HG03095 (cell line): ENCODE data around the gene BTN1A1.
"Not testable (repeated sequence)": the region's sequence is repeated elsewhere in the genome, so short reads cannot be mapped to it uniquely, and the experiment has no call there.

Experiments
- ATAC-seq: cut with Tn5 transposase; IDR thresholded peaks from one replicate; pipeline ENCODE4 v1.9.1; 2021; ENCODE audit warnings: moderate library complexity; ENCODE audit not compliant: unreplicated experiment

The BTN1A1 gene

DNA sequence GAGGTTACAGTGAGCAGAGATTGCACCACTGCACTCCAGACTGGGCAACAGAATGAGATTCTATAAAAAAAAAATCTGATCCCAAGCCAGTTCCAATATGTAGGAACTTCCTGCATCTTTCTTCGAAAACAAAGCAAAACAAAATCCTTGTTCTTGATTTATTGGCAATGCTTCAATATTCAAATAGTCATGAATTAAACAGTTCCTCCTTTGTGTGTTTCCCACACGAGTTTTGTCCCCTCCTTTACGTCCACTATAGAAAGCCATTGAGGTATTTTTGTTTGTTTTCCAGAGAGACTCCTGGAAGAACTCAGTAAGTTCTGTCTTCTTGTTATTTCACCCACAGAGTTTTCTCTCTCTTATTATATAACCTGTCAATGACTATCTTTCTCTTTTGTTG lies 7.6 kb downstream of the BTN1A1 start:
- ATAC-seq, result no peak

DNA sequence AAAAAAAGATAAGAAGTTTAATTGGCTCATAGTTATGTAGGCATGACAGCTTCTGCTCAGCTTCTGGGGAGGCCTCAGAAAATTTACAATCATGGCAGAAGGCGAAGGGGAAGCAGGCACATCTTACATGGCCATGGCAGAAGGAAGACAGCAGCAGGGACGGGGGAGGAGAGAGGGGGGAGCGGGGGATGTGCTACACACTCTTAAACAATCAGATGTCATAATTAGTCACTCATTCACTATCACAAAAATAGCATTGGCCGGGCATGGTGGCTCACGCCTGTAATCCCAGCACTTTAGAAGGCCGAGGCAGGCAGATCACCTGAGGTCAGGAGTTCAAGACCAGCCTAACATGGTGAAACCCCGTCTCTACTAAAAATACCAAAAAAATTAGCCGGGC lies 10.9 kb downstream of the BTN1A1 start:
- ATAC-seq, result not testable (repeated sequence)

DNA sequence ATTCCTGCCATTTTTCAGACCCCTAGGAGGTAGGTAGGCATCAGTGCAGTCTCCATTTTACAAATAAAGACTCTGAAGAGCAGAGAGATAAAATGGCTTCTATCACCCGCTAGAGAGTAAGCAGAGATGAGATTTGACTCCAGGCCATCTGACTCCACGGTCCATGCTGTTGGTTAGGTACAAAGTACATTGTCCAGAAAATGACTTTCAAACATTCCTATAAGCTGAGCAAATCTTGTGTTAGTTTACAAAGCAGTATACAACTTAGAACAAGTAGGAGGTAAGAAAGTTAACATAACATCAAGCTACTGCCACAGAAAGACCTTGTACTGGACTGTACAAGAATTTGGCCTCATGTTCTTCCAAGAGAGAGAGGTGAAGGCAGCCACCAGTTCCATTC lies 14.9 kb downstream of the BTN1A1 start:
- no peak for ATAC-seq

DNA sequence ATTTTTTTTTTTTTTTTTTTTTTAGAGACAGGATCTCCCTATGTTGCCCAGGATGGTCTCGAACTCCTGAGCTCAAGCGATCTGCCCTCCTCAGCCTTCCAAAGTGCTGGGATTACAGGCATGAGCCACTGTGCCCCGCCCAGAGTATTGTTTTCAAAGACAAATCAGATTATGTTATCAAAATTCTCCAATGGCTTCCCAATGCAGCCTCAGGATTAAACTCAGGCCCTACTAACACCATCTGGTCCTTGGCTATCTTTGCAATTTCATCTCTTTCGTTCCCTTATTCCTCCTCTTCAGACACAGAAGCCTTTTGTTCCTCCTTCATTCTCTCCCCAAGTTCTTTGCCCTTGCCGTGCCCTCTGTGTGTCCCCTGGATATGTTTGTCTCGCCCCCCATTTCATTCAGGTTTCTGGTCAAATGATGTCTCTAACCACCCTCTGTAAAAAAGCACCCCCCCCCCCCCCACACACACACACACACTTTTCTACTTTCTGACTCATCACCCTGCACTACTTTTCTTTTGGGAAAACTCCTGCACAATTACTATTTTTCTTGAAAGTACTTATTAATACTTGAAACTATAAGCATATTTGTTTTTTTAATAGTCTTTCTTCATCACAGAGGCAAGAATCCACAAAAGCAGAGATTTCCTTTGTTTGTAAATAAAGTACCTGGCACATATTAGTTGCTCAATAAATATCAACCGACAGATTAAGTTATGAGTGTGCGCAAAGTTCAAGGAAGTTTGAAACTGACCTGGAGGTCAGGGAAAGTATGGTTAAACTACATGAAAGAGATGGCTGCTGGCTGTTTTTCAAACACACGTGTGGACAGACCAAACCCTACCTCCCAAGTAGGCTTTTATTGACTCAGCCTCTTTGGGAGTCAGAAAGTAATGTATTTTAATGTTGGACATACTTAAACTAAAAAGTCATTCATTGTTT lies 16.7 kb downstream of the BTN1A1 start:
- no peak for ATAC-seq

DNA sequence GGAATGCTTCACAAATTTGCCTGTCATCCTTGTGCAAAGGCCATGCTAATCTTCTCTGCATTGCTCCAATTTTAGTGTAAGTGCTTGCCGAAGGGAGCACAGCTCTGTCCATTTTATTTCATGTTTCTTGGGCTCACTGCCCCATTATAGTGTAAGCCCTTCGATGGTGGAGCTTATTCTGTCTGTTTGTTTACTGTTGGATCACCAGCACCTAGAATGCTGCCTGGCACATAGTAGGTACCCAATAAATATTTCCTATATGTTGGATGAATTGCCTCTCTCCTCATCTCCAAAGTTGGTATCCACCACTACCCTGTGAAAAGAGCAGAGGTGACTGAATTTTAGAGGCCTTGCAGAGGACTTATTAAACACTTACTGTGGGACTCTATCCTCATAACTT lies 19.3 kb downstream of the BTN1A1 start:
- ATAC-seq, result no peak

DNA sequence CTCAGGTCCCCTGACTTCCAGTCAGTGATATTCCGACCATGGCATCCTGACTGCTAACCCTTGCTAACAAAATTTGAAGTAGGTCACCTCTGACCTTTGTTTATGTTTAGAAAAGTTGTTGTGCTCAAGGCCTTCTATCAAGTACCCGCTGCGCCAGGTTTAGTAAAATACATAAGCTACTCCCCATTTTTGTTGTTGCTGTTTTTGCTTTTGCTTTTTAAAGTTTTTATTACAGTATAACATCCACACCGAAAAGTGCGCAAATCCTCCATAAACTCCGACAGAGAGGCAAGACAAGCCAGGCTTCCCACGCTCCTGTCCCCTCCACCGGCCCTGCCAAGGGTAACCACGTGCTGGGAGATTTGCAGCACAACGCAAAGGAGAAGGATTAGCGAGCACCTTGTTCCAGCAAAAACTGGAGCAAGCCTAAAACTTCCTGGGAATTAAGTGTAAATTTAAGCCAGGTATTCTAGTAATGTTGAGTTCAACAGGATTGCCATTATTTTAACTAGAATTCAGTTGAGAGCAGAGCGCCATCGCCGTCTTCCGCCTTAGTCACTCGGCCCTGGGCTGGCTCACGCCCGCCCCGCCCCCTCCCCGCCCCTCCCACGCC lies 20.2 kb downstream of the BTN1A1 start:
- ATAC-seq, result peak; percentile 28

DNA sequence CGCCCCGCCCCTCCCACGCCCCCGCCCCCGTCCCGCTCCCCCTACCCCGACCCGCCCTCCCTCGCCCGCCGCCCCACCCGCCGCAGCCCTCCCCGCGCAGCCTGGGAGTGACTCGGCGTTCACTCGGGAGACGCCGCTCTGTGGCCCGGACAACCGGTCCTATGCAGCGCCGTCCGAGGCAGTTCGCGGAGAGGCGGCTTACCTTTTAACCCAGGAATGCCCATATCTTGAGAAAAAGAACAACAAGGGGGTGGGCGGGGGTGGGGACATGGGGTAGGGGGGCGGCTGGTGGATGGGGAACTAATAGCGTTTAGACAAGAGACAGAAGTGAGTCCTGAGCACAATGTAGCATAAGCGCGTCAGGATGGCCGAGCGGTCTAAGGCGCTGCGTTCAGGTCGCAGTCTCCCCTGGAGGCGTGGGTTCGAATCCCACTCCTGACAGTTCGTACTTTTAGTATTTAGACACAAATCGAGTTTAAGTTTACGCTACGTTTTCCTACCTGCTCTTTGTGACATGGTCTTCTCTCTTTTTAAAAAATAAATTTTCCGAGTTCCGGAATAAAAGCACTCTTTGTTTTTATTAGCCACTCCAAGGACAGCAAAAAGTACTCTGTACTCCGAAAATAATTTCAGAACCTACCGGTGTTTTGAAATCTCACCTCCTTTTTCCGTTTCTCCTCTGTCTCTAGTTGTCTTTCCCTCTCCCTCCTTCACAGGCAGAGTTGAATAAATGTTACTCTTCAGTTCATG lies 20.9 kb downstream of the BTN1A1 start:
- ATAC-seq, result peak; percentile 40

DNA sequence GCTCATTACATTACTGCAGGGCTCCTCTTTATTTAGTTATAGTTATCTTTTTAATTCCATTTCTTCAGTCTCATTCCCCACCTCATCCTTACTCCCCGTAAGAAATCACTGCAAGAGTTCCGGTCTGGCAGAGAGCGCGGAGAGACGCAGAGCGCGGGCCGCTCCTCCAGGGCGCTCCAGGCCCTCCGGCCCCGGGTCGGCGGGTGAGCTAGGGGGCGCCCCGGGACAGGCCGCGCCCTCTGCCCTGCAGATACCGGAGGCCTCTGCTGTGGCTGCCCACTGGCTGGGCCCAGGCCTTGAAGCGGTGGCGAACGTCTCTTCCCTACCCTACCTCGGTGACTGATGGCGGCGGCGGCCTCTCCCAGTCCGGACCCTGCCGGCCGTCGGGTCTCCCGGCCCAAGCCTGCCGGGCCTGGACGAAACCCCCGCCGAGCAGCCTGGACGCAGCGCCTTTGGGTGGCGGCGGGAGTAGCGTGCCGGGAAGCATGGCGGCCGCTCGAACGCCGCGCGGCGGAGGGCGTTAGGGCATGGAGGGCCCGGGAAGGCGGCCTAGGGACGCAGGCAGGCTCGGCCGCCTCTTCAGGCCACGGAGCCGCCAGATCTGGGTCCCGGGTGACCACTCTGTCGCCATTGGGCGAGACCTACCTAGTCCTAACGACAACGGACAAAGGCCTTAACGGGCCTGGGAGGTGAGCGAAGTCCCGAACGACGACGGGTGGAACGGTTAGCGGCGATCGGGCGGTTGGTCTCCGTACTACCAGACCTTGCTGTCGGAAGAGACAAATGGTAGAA lies 21.7 kb downstream of the BTN1A1 start:
- peak; percentile 81 for ATAC-seq

DNA sequence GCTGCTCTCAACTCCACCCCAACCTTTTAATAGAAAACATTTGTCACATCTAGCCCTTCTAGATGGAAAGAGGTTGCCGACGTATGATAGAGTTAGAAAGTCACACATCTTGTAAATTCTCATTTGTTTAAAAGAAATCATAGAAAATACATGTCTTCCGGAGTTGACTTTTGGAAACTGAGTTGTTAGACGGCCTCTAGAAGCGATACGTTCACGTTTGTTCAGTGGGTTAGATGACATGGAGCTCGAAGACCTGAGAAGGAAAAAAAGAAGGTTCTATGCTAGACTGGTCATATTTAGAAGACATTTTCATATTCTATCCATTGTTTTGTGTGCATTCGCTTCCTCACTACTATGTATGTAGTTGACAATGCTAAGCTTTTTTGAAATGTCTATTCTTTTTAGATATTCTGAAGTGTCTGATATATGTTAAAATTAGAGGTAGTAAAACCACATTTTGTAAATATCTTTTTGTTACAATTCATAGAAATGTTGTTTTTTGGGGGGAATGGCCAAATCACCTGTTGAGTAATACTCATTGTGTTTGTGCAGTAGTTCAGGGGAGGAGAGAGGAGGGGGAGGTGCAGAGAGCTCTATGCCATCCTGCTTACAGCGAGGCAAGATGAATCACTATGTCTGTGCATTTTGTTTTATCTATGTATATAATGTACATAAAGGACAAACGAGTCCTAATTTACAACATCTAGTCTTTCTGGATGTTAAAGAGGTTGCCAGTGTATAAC lies 22.6 kb downstream of the BTN1A1 start:
- not testable (repeated sequence) for ATAC-seq

DNA sequence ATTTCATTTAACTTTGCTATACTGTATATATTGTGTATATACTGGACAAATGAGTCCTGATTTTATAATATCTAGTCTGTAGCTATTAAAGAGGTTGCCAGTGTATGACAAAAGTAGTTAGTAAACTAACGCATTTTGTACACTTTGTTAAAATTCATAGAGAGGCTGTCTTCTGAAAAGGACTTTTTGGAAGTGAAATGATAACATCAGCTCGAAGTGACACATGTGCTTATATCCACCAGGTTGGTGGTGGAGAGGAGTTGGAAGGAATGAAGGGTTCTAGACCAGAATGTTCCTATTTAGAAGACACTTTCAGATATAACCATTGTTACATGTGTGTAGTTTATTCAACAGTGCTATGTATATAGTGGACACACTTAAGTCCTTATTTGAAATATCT lies 24.2 kb downstream of the BTN1A1 start:
- not testable (repeated sequence) for ATAC-seq

DNA sequence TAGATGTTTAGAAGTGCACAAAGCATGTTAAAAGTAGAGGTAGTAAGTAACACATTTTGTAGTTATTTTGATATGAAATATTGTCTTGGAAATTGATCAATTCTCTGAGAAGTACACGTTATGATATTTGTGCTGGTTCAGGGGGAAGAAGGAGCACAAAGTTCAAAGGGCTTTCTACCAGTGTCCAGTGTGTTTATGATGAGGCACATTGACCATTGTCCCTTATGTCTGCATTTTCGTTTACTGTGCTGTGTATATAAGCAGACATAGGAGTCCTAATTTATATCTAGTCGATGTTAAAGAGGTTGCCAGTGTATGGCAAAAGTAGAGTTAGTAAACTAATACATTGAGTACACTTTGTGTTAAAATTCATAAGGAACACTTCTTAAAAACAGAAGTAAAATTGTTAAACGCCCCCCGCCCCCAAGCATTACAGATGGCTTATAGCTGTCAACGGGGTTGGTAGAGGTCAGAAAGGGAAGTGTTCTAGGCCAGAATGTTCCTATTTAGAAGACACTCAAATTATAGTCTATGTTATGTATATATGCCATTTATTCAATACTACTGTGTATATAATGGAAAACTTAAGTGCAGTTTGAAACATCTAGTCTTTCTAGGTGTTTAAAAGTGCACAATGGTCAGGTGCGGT lies 24.7 kb downstream of the BTN1A1 start:
- no peak for ATAC-seq

DNA sequence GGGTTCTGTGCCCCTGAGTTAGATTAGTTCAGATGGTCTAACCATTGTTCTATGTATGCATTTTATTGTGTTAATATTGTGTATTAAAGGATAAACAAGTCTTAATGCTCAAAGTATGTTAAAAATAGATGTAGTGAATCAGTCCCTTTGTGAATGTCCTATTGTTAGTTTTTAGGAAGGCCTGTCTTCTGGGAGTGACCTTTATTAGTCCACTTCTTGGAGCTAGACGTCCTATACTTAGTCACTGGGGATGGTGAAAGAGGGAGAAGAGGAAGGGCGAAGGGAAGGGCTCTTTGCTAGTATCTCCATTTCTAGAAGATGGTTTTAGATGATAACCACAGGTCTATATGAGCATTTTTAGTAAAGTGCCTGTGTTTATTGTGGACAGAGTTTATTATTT lies 25.7 kb downstream of the BTN1A1 start:
- ATAC-seq, result no peak

DNA sequence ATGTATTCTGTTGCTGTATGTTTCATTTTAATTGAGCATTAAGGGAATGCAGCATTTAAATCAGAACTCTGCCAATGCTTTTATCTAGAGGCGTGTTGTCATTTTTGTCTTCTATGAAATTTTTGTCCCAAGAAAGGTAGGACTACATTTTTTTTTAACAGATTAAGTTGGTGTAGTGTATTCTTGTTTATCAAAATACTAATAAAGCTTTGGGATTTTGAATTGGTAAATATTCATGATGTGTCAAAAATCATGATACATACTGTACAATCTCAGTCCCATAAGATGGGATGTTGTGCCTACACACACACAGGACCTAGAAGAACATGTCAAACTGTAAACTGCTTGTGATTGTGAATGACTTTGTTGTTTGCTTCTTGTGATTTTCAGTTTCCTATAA lies 26.8 kb downstream of the BTN1A1 start:
- no peak for ATAC-seq

DNA sequence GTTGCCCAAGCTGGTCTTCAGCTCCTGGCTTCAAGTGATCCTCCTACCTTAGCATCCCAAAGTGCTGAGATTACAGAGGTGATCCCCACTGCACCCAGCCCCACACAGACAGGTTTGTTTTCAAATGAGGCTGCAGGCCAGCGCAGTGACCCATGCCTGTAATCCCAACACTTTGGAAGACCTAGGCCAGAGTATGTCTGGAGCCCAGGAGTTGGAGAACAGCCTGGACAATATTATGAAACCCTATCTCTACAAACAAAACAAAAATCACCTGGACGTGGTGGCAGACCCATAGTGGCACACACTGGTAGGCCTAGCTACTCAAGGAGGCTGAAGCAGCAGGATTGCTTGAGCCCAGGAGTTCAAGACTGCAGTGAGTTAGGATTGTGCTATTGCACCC lies 30.1 kb downstream of the BTN1A1 start:
- no peak for ATAC-seq

DNA sequence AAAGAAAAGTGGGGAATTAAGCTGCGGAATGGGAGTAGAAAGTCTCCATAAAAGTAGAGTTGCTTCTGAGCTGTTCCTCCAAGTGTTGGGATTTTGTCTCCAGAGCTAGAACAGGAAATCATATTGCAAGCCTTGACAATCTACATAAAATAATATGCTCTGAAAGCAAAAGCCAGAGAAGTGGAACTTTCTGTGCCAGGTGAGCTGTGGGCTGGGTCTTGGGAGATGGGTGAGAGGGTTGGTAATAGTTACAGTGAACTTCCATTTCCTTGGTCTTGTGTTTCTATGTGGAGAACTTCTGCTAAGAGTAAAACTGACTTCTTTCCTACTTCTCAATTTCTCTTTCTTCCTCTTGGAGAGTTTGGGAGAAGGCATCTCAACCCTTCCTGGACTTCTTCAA lies 31.8 kb downstream of the BTN1A1 start:
- no peak for ATAC-seq

DNA sequence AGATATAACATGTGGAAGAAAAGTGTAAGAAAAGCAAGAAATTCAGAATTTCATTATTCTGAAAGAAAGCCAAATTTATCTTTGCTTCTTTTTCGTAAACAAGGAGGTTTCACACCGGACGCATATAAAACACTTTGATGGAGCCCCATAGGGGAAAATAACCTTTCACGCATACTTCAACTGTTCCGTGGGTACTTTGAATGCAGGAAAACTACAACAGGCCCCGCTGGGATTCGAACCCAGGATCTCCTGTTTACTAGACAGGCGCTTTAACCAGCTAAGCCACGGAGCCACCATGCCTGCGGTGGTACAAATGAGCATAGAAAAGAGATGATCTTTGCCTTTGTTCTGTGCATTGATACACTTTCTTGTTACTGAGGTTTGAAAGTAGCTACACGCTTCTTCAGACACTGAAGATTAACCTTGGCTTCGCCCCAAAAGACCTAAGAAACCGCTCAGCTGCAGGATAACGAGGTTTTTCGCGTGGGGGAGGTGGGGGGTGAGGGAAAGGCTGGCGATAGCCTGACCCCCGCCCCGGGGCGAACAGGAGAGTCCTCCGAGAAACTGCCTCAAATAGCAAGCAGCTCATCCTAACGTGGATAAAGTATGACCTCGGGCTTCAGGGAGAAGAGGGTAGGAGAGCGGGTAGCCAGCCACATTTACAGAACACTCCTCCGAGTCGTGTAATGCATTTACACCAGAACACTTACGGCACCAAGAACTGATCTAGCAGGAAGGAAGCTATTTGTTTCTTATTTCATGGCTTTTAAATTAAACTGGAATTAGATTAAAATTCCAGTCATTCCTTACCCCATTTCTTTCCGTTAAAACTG lies 32.8 kb downstream of the BTN1A1 start:
- ATAC-seq, result no peak

DNA sequence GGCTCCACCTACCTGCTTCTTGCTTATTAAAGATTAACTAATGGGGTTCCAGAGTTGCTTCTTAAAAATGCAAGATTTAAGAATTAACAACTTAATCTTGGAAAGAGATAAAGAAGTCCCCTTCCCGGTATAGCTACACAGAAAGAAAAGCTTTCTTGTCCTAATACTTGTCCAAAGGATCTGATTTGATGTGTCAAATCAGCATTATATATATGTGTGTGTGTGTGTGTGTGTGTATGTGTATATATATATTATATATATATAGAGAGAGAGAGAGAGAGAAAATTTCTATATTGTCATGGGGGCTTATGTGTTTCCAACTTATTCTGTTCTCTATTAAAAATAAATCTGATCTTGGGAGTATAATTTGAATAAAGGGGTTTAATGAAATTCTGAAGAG lies 33.4 kb downstream of the BTN1A1 start:
- no peak for ATAC-seq

DNA sequence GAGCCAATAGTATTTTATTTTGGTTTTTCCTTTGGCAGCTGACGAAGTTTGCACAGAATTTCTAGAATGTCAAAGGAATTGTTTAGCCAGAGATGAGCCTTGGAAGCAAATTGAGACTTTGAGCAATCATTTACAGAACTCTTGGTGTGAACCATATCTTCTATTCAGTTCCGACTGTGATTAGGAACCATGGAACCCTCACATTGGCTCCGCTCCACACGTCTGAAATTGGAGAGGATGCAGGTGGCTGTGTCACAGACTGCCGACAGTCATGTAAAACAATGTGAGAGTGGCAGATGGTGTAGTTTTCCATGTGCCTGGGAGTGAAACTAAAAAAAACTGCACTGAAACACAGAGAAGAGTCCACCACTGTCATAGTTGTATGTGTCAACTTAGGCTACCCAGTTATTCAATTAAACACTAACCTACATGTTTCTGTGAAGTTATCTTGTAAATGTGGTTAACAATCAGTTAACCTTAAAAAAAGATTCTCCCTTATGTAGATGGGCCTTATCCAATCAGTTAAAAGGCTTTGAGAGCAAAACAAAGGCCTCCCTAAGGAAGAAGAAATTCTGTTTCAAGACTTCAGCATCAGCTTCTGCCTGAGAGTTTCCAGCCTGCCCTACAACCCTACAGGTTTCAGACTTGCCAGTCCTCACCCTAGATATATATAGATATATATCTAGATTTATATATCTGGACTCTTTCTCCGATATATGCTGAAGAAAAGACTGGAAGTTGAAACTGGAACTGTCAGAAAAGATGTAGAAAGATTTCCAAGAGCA lies 34.8 kb downstream of the BTN1A1 start:
- ATAC-seq, result no peak
